ENCODE data around the gene PAWR.

PAWR gene

GRCh38 chr12:79674629-79675028 is 16.1 kb downstream of the PAWR start:
- Histone ChIP-seq H3K9ac (ENCODE audit: low read depth in 1 of 2, low read length in 2 of 2) (no peak overlapping the region), H3K9me3 (ENCODE audit: control insufficient read depth in 1 of 2, low read length in 2 of 2) (no peaks in the 10 kb centered on the region), H3K27me3 (ENCODE audit: control insufficient read depth in 1 of 2, insufficient read depth in 2 of 2, low read length in 2 of 2) (no peaks in the 10 kb centered on the region), H3K36me3 (ENCODE audit: control insufficient read depth in 1 of 2, insufficient read depth in 2 of 2, low read length in 2 of 2) (no peaks in the 10 kb centered on the region), H3K27ac (ENCODE audit: low read depth, low read length) (no peak overlapping the region), H3K4me1 (ENCODE audit: control insufficient read depth in 1 of 2, insufficient read depth in 2 of 2, low read length in 2 of 2) (peaks cover 31 to 37% of the 10 kb centered on the region in 2 donors), H3K4me3 (ENCODE audit: low read depth in 1 of 2, low read length in 2 of 2) (no peak overlapping the region)

GRCh38 chr12:79673354-79673753 is 17.4 kb downstream of the PAWR start:
- Histone ChIP-seq H3K9me3 (ENCODE audit: control insufficient read depth in 1 of 2, low read length in 2 of 2) (no peaks in the 10 kb centered on the region), H3K27ac (ENCODE audit: low read depth, low read length) (no peak overlapping the region), H3K4me1 (ENCODE audit: control insufficient read depth in 1 of 2, insufficient read depth in 2 of 2, low read length in 2 of 2) (peaks cover 19 to 25% of the 10 kb centered on the region in 2 donors), H3K27me3 (ENCODE audit: control insufficient read depth in 1 of 2, insufficient read depth in 2 of 2, low read length in 2 of 2) (no peaks in the 10 kb centered on the region), H3K4me3 (ENCODE audit: low read depth in 1 of 2, low read length in 2 of 2) (no peak overlapping the region), H3K36me3 (ENCODE audit: control insufficient read depth in 1 of 2, insufficient read depth in 2 of 2, low read length in 2 of 2) (no peaks in the 10 kb centered on the region), H3K9ac (ENCODE audit: low read depth in 1 of 2, low read length in 2 of 2) (no peak overlapping the region)

DNA sequence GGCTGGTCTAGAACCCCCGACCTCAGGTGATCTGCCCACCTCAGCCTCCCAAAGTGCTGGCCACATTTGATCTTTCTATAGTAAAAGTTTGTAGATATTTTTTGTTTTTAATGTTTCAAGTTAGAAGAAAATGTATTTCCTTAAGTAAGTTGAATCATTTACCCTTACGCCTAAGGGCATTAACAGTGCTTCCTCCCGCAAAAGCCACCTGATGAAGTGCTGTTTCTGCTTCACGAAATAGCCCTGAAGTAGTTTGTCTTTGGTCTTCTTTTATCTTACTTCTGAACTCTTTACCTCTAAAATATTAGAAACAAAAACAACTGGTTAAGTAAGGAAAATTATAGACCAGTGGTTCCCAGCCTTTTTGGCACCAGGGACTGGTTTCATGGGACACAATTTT is 22.7 kb downstream of the PAWR start:
- H3K36me3 ChIP-seq (ENCODE audit: control insufficient read depth in 1 of 2, insufficient read depth in 2 of 2, low read length in 2 of 2): no peaks in the 10 kb centered on the region
- no peak overlapping the region for H3K4me3 ChIP-seq (ENCODE audit: low read depth in 1 of 2, low read length in 2 of 2)
- no peak overlapping the region for H3K27ac ChIP-seq (ENCODE audit: low read depth, low read length)
- no peak overlapping the region for H3K9ac ChIP-seq (ENCODE audit: low read depth in 1 of 2, low read length in 2 of 2)
- H3K4me1 ChIP-seq (ENCODE audit: control insufficient read depth in 1 of 2, insufficient read depth in 2 of 2, low read length in 2 of 2): peaks cover 0 to 6% of the 10 kb centered on the region in 2 donors
- H3K27me3 ChIP-seq (ENCODE audit: control insufficient read depth in 1 of 2, insufficient read depth in 2 of 2, low read length in 2 of 2): no peaks in the 10 kb centered on the region
- no peaks in the 10 kb centered on the region for H3K9me3 ChIP-seq (ENCODE audit: control insufficient read depth in 1 of 2, low read length in 2 of 2)

DNA sequence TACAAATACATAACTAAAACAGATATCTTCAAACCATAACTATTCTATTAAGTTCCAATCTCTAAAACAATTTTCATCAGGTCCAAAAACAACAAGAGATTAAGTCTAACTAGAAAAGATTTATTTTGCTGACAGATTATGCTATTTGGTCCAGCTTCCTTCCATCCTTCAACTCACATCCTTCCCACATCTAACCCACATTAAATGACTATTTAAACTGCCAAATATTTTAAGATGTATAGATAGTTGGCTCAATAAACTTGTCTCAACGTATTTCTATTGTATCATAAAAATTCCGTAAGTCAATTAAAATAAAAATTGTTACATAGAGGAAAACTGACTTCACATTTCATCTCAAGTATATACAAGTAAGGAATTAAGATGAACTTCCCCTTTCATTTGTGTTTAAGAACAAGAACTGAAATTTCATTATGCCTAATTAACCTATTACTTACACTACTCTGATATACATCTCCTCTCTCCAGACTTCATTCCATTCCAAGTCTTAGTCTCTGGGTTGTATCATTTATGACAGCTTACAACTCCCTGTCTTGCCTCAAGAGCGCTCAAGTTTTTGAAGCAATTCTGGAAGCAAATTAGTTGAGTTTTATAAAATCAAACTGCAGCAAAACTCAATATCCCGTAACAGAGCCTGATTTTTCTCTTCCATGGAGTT is 25.4 kb downstream of the PAWR start:
- no peak overlapping the region for H3K9ac ChIP-seq (ENCODE audit: low read depth in 1 of 2, low read length in 2 of 2)
- H3K27me3 ChIP-seq (ENCODE audit: control insufficient read depth in 1 of 2, insufficient read depth in 2 of 2, low read length in 2 of 2): no peaks in the 10 kb centered on the region
- H3K4me3 ChIP-seq (ENCODE audit: low read depth in 1 of 2, low read length in 2 of 2): no peak overlapping the region
- peaks cover 0 to 9% of the 10 kb centered on the region in 2 donors for H3K4me1 ChIP-seq (ENCODE audit: control insufficient read depth in 1 of 2, insufficient read depth in 2 of 2, low read length in 2 of 2)
- no peaks in the 10 kb centered on the region for H3K36me3 ChIP-seq (ENCODE audit: control insufficient read depth in 1 of 2, insufficient read depth in 2 of 2, low read length in 2 of 2)
- H3K27ac ChIP-seq (ENCODE audit: low read depth, low read length): no peak overlapping the region
- no peaks in the 10 kb centered on the region for H3K9me3 ChIP-seq (ENCODE audit: control insufficient read depth in 1 of 2, low read length in 2 of 2)

DNA sequence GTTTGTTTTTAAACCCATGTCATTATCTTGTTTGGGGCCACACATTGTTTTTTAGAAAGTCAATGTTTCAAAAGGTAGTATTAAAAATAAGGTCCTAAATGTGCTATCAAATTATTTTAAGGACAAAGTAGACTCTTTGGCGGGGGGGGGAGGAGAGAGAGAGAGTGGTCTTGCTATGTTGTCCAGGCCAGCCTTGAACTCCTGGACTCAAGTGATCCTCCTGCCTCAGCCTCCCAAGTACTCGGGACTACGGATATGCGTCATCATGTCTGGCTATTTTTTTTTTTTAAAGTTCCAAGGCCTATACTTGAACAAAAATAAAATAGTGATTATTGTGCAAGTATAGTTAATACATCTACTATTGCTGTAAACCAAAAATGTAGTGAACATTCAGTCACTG is 26.2 kb downstream of the PAWR start:
- no peaks in the 10 kb centered on the region for H3K36me3 ChIP-seq (ENCODE audit: control insufficient read depth in 1 of 2, insufficient read depth in 2 of 2, low read length in 2 of 2)
- H3K27me3 ChIP-seq (ENCODE audit: control insufficient read depth in 1 of 2, insufficient read depth in 2 of 2, low read length in 2 of 2): no peaks in the 10 kb centered on the region
- H3K27ac ChIP-seq (ENCODE audit: low read depth, low read length): no peak overlapping the region
- no peak overlapping the region for H3K9ac ChIP-seq (ENCODE audit: low read depth in 1 of 2, low read length in 2 of 2)
- peaks cover 0 to 16% of the 10 kb centered on the region in 2 donors for H3K4me1 ChIP-seq (ENCODE audit: control insufficient read depth in 1 of 2, insufficient read depth in 2 of 2, low read length in 2 of 2)
- no peaks in the 10 kb centered on the region for H3K9me3 ChIP-seq (ENCODE audit: control insufficient read depth in 1 of 2, low read length in 2 of 2)
- no peak overlapping the region for H3K4me3 ChIP-seq (ENCODE audit: low read depth in 1 of 2, low read length in 2 of 2)

- Histone ChIP-seq H3K4me1 (ENCODE audit: control insufficient read depth in 1 of 2, insufficient read depth in 2 of 2, low read length in 2 of 2) (peaks cover 0 to 25% of the 10 kb centered on the region in 2 donors), H3K27me3 (ENCODE audit: control insufficient read depth in 1 of 2, insufficient read depth in 2 of 2, low read length in 2 of 2) (no peaks in the 10 kb centered on the region), H3K27ac (ENCODE audit: low read depth, low read length) (no peak overlapping the region), H3K9ac (ENCODE audit: low read depth in 1 of 2, low read length in 2 of 2) (no peak overlapping the region), H3K4me3 (ENCODE audit: low read depth in 1 of 2, low read length in 2 of 2) (no peak overlapping the region), H3K9me3 (ENCODE audit: control insufficient read depth in 1 of 2, low read length in 2 of 2) (no peaks in the 10 kb centered on the region), H3K36me3 (ENCODE audit: control insufficient read depth in 1 of 2, insufficient read depth in 2 of 2, low read length in 2 of 2) (no peaks in the 10 kb centered on the region)
Observed at GRCh38 chr12:79662046-79662811, 28.5 kb downstream of the PAWR start.

- H3K9me3 ChIP-seq (ENCODE audit: control insufficient read depth in 1 of 2, low read length in 2 of 2): no peaks in the 10 kb centered on the region
- H3K36me3 ChIP-seq (ENCODE audit: control insufficient read depth in 1 of 2, insufficient read depth in 2 of 2, low read length in 2 of 2): no peaks in the 10 kb centered on the region
- no peak overlapping the region for H3K27ac ChIP-seq (ENCODE audit: low read depth, low read length)
- no peaks in the 10 kb centered on the region for H3K27me3 ChIP-seq (ENCODE audit: control insufficient read depth in 1 of 2, insufficient read depth in 2 of 2, low read length in 2 of 2)
- peaks cover 0 to 25% of the 10 kb centered on the region in 2 donors for H3K4me1 ChIP-seq (ENCODE audit: control insufficient read depth in 1 of 2, insufficient read depth in 2 of 2, low read length in 2 of 2)
- H3K4me3 ChIP-seq (ENCODE audit: low read depth in 1 of 2, low read length in 2 of 2): no peak overlapping the region
- H3K9ac ChIP-seq (ENCODE audit: low read depth in 1 of 2, low read length in 2 of 2): no peak overlapping the region
Observed at GRCh38 chr12:79661629-79662028, 29.1 kb downstream of the PAWR start.

GRCh38 chr12:79659961-79660431 is 30.8 kb downstream of the PAWR start:
- no peaks in the 10 kb centered on the region for H3K36me3 ChIP-seq (ENCODE audit: control insufficient read depth in 1 of 2, insufficient read depth in 2 of 2, low read length in 2 of 2)
- H3K9me3 ChIP-seq (ENCODE audit: control insufficient read depth in 1 of 2, low read length in 2 of 2): no peaks in the 10 kb centered on the region
- no peak overlapping the region for H3K27ac ChIP-seq (ENCODE audit: low read depth, low read length)

DNA sequence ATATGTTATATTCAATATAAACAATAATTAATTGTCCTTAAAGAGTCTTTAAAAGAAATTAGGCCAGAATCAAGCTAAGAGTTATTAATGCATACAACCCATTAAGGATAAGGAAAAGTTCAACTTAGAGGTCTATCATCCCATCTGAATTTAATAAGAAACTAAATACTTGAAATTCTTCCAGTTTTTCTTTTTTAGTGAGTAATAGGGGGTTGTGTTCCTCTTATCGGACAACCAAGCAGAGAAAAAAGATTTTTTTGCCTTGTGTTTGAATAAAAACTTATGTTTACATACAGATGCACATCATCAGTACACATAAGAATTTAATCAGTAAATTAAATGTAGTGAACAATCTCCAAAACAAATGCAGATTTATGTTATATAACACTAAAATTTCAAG is 32.5 kb downstream of the PAWR start:
- no peaks in the 10 kb centered on the region for H3K27me3 ChIP-seq (ENCODE audit: control insufficient read depth in 1 of 2, insufficient read depth in 2 of 2, low read length in 2 of 2)
- no peaks in the 10 kb centered on the region for H3K36me3 ChIP-seq (ENCODE audit: control insufficient read depth in 1 of 2, insufficient read depth in 2 of 2, low read length in 2 of 2)
- H3K4me1 ChIP-seq (ENCODE audit: control insufficient read depth in 1 of 2, insufficient read depth in 2 of 2, low read length in 2 of 2): peaks cover 0 to 20% of the 10 kb centered on the region in 2 donors
- no peak overlapping the region for H3K4me3 ChIP-seq (ENCODE audit: low read depth in 1 of 2, low read length in 2 of 2)
- H3K27ac ChIP-seq (ENCODE audit: low read depth, low read length): no peak overlapping the region
- no peaks in the 10 kb centered on the region for H3K9me3 ChIP-seq (ENCODE audit: control insufficient read depth in 1 of 2, low read length in 2 of 2)
- H3K9ac ChIP-seq (ENCODE audit: low read depth in 1 of 2, low read length in 2 of 2): no peak overlapping the region

More at GRCh38 chr12:79659961-79660431, 30.8 kb downstream of the PAWR start:
- H3K4me3 ChIP-seq (ENCODE audit: low read depth in 1 of 2, low read length in 2 of 2): peak overlapping the region in 1 of 2 donors; percentile 10
- H3K9ac ChIP-seq (ENCODE audit: low read depth in 1 of 2, low read length in 2 of 2): no peak overlapping the region
- H3K4me1 ChIP-seq (ENCODE audit: control insufficient read depth in 1 of 2, insufficient read depth in 2 of 2, low read length in 2 of 2): peaks cover 0 to 20% of the 10 kb centered on the region in 2 donors
- H3K27me3 ChIP-seq (ENCODE audit: control insufficient read depth in 1 of 2, insufficient read depth in 2 of 2, low read length in 2 of 2): no peaks in the 10 kb centered on the region

DNA sequence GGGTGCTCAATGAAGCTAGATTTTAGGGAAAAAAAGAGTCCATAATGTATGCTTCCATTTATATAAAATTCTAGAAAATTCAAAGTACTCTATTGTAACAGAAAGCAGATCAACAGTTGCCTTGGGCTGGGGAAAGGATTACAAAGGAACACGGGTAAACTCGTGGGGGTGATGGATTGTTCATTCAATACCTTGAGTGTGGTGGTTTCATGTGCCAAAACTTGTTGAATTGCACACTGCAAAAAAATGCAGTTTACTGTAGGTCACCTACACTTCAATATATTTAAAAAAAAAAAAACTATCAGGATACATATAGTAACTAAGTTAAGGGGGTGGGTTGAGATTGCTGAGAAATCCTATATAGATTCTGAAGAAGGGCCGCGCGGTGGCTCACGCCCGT is 33.6 kb downstream of the PAWR start:
- Histone ChIP-seq H3K27me3 (ENCODE audit: control insufficient read depth in 1 of 2, insufficient read depth in 2 of 2, low read length in 2 of 2) (no peaks in the 10 kb centered on the region), H3K4me1 (ENCODE audit: control insufficient read depth in 1 of 2, insufficient read depth in 2 of 2, low read length in 2 of 2) (peaks cover 0 to 17% of the 10 kb centered on the region in 2 donors), H3K4me3 (ENCODE audit: low read depth in 1 of 2, low read length in 2 of 2) (no peak overlapping the region), H3K36me3 (ENCODE audit: control insufficient read depth in 1 of 2, insufficient read depth in 2 of 2, low read length in 2 of 2) (no peaks in the 10 kb centered on the region), H3K27ac (ENCODE audit: low read depth, low read length) (no peak overlapping the region), H3K9me3 (ENCODE audit: control insufficient read depth in 1 of 2, low read length in 2 of 2) (no peaks in the 10 kb centered on the region), H3K9ac (ENCODE audit: low read depth in 1 of 2, low read length in 2 of 2) (no peak overlapping the region)
